Adrenal gland (tissue), 5 donors: ENCODE measurements around the gene STAT4.

ENCODE experiments used
- POLR2A ChIP-seq, 2 donors: fragments of 450-650 bp; IDR thresholded peaks; one replicate each; pipeline ENCODE4 v1.6.1; 2017; ENCODE audit warnings: antibody characterized with exemption in 2 of 2, mild to moderate bottlenecking in 2 of 2, moderate library complexity in 1 of 2
- TF ChIP-seq, protein P1 (sequence below), 6 experiments: fragments of 450-650 bp in 4 of 6; fragments of 200-600 bp in 2 of 6; sonication (generic) in 1 of 6; IDR thresholded peaks; 1 replicate in 5 of 6; 2 replicates in 1 of 6; pipeline versions ENCODE4 v1.5.1 to v1.8.0; 2016 to 2021; ENCODE audit warnings: antibody characterized with exemption in 6 of 6, mild to moderate bottlenecking in 2 of 6, moderate library complexity in 1 of 6
- donor health status: DM: no; HTN: no; CAD: no.

DNA sequence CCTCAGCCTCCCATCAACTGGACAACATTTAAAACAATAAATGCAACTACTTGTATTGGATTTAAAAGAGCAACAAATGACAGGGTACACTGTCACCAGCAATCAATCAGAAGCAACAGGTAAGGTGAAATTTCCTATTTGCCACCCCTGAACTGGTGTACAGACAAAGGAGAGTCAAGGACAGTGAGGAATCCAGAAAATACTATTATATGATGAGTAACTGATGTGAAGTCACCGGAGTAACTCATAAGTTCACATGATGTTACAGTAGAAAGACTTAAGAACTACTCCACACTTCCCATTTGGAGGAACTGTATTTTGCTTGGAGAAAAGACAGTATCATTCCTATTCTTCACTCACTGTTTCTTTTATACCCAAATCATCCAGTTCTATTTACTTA is 132.7 kb downstream of the STAT4 start:
- TF ChIP-seq, protein P1, sequence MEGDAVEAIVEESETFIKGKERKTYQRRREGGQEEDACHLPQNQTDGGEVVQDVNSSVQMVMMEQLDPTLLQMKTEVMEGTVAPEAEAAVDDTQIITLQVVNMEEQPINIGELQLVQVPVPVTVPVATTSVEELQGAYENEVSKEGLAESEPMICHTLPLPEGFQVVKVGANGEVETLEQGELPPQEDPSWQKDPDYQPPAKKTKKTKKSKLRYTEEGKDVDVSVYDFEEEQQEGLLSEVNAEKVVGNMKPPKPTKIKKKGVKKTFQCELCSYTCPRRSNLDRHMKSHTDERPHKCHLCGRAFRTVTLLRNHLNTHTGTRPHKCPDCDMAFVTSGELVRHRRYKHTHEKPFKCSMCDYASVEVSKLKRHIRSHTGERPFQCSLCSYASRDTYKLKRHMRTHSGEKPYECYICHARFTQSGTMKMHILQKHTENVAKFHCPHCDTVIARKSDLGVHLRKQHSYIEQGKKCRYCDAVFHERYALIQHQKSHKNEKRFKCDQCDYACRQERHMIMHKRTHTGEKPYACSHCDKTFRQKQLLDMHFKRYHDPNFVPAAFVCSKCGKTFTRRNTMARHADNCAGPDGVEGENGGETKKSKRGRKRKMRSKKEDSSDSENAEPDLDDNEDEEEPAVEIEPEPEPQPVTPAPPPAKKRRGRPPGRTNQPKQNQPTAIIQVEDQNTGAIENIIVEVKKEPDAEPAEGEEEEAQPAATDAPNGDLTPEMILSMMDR (IDR thresholded peaks at IDR 0.05), result no peak
- no peak for TF ChIP-seq POLR2A (IDR thresholded peaks at IDR 0.05)
